Stimulated activated CD8-positive, alpha-beta memory T cell treated with anti-CD3 and anti-CD28 coated beads, Interleukin-4, amount 100 ng/mL, for 24 hours (primary cell): ENCODE measurements around the gene CTSK.
"Not testable (repeated sequence)": the region's sequence is repeated elsewhere in the genome, so short reads cannot be mapped to it uniquely, and the experiment has no call there.

Experiments used
- DNase-seq: peaks from one replicate; pipeline ENCODE4 v3.0.0-alpha.2; 2020; ENCODE audit warnings: low read depth

The CTSK gene

GRCh38 chr1:150805899-150806298 is 2.2 kb downstream of the CTSK start:
- DNase-seq, result no peak

DNA sequence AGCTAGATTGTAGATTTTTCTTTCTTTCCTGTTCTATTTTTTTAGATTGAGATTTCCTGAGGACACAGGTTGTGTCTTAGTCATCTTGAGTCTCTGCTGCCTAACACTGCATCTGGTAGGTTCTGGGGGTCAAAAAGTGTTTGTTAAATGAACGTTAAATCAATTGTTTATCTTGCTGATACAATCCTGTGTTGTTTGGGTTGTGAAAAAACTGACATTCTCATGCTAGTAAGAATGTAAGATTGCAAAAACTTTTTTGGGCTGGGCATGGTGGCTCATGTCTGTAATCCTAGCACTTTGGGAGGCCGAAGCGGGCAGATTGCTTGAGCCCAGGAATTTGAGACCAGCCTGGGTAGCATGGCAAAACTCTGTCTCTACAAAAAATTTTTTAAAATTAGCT is 3.4 kb downstream of the CTSK start:
- no peak for DNase-seq

DNA sequence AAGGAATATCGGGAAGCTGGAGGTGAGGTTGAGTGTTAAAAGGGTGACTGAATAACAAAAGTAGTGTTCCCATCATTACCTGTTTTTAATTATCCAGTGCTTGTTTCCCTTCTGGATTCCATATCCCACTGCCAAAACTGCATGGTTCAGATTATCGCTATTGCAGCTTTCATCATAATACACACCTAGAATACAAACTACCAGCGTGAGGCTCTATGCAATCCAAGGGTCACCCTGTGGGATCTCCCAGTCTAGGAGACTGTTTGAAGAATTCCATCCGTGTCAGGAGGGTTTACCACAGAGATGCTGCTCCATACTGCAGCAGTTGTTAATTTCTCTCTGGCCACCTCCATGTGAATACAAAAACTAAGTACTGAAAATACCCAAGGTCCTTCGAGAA is 9.0 kb downstream of the CTSK start:
- no peak for DNase-seq

DNA sequence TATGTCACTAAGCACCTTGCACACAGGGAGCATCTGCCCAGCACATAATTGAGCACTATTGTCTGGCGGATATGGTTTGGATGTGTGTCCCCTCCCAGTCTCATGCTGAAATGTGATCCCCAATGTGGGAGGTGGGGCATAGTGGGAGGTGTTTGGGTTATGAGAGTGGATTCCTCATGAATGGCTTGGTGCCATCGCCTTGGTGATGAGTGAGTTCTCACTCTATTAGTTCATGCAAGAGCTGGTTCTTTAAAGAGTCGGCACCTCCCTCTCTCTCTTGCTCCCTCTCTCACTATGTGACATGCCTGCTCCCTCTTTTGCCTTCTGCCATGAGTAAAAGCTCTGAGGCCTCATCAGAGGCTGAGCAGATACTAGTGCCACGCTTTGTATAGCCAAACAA is 9.5 kb downstream of the CTSK start:
- no peak for DNase-seq

GRCh38 chr1:150796374-150796773 is 11.7 kb downstream of the CTSK start:
- no peak for DNase-seq

- DNase-seq, result not testable (repeated sequence)
Observed at GRCh38 chr1:150793778-150794177, 14.3 kb downstream of the CTSK start.

GRCh38 chr1:150793221-150793620 is 14.8 kb downstream of the CTSK start:
- no peak for DNase-seq

GRCh38 chr1:150791585-150791984 is 16.5 kb downstream of the CTSK start:
- DNase-seq, result no peak

- DNase-seq, result no peak
Observed at GRCh38 chr1:150789396-150789795, 18.7 kb downstream of the CTSK start.

DNA sequence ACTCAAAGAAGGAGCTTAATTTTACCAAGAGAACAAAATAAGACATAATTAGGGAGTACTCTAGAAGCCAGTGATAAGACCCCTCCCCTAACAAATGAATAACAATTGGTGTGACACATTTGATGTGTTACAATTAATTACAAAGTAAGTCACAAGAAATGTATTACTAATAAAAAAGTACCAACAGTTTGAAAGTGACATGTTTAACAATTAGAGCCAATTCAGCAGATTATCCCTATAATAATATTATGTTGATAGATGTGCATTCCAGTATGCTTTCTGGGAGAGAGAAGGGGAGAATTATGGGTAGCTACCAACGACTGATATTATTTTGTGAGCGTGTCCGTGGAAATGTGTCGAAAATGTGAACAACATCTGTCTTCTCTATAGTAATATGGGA is 19.1 kb downstream of the CTSK start:
- no peak for DNase-seq

DNA sequence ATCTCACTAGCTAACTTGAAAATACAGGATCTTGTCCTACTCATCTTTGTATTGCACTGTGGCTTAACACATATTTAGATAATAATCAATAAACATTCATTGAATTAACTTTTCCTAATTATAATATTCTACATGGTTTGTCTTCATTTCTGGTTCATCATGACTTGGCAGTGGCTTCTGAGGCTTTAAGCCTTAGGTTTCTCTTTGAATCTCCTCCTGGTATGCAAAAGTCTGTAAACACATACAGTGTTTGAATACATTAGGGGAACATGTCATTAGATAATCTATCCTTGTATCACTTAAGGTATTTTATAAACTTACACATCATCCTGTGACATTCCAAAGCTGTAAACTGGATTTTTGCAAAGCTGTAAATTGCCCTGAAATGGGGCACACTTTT is 20.6 kb downstream of the CTSK start:
- no peak for DNase-seq

DNA sequence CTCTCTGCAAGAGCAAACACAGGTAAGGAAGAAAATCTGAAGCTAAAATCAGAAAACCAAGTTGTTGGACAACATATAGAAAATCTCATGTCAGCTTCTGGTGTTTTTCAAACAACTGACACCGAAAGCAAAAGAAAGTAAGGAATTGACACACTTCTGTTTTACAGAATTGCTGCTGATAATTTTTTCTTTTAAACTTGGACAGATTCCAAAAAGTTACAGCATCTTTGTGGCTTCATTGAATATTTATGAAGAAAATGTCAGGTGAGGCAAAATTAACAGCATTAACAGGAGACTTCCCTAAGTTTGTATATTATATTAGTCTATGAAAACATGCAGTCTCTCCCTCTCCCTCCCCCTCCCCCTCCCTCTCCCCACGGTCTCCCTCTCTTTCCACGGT is 27.6 kb downstream of the CTSK start:
- no peak for DNase-seq

DNA sequence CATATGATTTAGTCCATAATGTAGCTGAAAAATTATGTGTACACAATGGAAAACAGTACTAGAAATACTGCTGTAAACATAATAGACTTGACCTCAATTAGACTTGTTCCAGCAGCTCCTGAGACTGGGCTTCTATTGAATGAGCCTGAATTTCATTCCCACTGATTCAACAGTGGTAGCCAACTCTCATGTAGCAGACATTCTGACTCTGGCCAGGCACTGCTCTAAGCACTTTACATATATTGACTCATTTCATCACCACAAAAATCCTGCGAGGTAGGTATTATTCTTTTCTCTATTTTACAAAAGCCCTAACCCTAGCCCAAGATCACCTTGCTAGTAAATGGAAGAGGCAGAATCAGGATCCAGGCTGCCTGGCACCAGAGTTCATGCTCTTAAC is 29.7 kb downstream of the CTSK start:
- DNase-seq, result no peak

DNA sequence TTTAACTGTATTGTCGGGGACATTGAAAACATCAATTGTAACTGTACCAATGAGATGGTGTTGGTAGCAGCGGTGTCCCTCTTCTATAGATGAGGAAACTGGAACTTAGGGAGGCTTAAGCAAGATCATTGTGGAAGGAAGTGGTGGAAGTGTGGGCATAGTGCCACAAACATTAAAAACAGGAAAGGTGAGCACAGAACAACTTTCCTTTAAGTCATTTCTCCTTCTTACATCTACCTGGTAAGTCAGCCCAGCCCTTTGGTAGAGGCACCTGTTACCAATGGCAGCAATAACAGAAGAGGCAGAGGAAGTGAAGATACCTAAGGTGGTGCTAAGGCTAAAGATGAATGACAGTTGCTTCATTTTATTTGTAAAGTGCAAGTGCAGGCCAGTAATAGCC is 30.5 kb downstream of the CTSK start:
- DNase-seq, result no peak

GRCh38 chr1:150775931-150776505 is 32.0 kb downstream of the CTSK start:
- DNase-seq, result not testable (repeated sequence)

- DNase-seq, result no peak
Observed at GRCh38 chr1:150775276-150775675, 32.8 kb downstream of the CTSK start.

DNA sequence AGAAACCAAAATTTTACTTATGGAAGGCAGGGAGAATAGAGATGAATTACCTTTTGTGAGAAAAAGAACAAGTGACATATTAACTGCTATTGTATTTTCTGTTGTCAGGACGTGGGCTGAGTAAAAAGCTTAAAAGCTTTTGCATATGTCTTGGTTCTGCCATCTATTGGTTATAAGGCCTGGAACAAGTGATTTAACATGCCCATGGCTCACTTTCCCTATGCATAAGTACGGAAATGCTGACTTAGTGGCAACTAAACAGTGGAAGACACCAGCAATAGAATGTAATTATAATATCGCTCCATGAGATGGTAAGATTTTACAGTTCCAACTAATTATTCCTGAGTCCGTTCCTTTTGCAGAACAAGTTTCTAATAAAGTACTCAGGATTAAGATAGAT is 35.7 kb downstream of the CTSK start:
- no peak for DNase-seq

GRCh38 chr1:150767704-150768103 is 40.4 kb downstream of the CTSK start:
- not testable (repeated sequence) for DNase-seq

DNA sequence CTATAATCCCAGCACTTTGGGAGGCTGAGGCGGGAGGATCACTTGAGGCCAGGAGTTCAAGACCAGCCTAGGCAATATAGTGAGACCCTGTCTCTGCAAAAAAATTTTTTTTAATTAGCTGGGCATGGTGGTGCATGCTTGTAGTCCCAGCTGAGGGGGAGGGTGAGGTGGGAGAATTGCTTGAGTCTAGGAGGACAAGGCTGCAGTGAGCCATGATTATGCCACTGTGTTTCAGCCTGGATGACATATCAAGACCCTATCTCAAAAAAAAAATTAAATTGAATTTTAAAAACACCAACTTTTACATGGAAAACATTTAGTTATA is 42.1 kb downstream of the CTSK start:
- DNase-seq, result not testable (repeated sequence)

DNA sequence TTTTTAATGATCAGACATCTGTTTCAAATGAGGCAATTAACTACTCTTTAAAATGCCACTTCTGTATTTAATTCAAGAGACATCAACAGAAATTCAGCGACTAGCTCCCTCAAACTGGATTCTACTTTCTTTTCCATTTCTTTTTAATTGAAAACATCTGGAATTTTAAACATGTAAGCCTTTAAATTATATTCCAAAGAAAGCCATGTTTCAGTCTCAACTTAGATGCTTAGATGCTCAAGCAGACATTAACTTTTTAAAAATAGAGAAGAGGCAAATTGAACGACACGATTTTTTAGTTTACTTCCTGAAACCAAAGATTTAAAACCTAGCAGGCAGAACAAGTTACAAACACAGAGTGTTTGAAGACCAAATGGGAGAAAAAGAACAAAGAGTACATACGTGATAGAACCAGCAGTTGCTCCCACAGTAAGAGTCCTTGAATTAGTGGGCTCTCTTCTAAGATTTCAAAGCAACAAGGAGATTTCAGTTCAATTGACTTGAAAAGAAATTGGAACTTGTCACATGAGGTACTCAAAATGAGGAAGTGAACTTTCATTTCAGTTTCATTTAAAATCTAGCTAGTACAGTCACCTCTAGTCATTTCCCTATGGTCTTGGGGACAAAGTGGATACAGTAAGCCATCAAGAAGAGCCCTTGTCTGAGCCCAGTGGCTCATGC is 42.6 kb downstream of the CTSK start, which contains the start of gene CTSS:
Gene CTSS (minus strand): TSS at position 483 of the 681 bp plus-strand sequence. CDS start 1,015 bp downstream, outside the sequence.
- no peak for DNase-seq

DNA sequence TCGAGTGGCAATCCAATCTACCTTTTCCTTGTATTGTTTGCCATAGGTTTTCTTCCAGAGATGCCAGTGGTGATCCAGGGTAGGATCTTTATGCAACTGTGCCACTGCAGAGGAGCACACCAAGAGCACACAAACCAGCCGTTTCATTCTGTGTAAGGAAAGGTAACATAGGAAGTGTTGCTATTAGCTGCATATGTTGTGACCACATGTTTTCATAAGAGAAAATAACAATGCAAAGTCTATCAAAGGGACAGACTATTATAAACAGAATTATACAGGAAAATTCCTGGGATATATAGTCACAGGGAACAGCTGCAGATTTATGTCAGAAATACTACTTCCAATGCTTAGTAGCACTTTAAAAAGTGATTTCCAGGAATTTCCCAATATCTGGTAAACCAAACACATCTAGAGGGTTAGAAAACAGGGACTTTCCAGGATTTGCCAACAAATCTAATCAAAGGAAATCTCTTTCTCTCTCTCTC is 43.4 kb downstream of the CTSK start:
- no peak for DNase-seq

- no peak for DNase-seq
Observed at GRCh38 chr1:150763018-150763417, 45.0 kb downstream of the CTSK start.

- no peak for DNase-seq
Observed at GRCh38 chr1:150762552-150762951, 45.5 kb downstream of the CTSK start.

DNA sequence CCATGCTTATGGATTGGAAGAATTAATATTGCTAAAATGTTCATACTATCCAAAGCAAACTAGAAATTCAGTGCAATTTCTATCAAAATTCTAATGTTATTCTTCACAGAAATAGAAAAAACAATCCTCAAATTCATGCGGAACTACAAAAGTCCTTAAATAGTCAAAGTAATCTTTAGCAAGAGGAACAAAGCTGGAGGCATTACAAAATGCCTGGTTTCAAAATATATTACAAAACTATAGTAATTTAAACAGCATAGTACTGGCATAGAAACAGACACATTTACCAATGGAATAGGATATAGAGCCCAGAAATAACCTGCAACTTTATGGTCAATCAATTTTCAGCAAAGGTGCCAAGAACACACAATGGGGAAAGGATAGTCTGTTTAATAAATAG is 46.3 kb downstream of the CTSK start:
- DNase-seq, result no peak
